NT2/D1 (cell line): ENCODE results near the gene REP15.

Source experiments
- SUZ12 ChIP-seq: IDR thresholded peaks from 2 replicates; pipeline ENCODE4 v1.6.1; 2011; ENCODE audit not compliant: insufficient read length, insufficient read depth; ENCODE audit errors: extremely low read depth
- YY1 ChIP-seq: IDR thresholded peaks from 2 replicates; pipeline ENCODE4 v1.6.1; 2011; ENCODE audit not compliant: insufficient read length, insufficient read depth
- ZNF274 ChIP-seq: IDR thresholded peaks from 2 replicates; pipeline ENCODE4 v1.6.1; 2011; ENCODE audit warnings: mild to moderate bottlenecking, low read depth, low read length

- TF ChIP-seq SUZ12 (no peak), YY1 (no peak), ZNF274 (no peak)
Measured at GRCh38 chr12:27732281-27732680, 36.0 kb downstream of the REP15 start.
